ENCODE measurements around the gene EBPL. TPM values are rescaled to one million over a fixed set of nuclear protein-coding genes. Genes with fewer than 3 reads are reported as not detected.

The EBPL gene
- total and polyA plus RNA-seq, 11 donors, result 3.2 to 13.8 (median 5.8) TPM

DNA sequence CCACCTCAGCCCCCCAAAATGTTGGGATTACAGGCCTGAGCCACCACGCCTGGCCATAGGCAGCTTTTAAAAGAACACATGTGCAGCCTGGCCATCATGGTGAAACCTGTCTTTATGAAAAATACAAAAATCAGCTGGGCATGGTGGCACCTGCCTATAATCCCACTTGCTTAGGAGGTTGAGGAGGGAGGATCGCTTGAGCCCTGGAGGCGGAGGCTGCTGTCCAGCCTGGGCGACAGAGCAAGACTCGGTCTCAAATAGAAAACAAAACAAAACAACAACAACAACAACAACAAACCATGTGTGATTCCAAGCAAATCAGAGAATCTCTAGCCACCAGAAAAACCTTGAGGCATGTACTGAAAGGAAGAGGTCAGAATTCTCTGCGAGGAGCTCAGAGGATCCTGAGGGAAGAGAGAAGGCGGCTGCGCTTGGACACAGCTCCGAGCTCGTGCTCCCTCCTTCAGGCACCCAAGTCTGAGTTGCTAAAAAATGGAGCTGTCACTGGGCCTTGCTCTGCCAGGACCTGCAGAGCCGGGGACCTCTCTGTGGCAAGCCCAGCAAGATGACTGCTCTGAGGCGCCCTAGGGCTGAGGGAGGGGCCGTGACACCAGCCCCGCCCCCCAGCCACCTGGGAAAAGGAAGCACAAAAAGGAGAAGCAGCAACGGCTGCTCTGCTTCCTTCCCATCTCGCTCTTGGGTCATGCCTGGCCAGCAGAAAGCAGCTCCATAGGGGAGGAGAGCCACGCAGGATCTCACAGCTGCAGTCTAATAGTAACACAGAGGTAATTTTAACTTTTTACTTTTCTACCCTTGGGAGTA, 63.2 kb downstream of the EBPL start, which contains the start of gene ARL11:
ARL11 (plus strand) TSS at position 677 of the 822 bp plus-strand sequence. CDS start 1,941 bp downstream, outside the sequence.
- Histone ChIP-seq H3K27me3 (no peaks in the 10 kb centered on the region), H3K36me3 (no peaks in the 10 kb centered on the region), H3K27ac (peak within 1 kb of the TSS in 7 of 12 donors; percentile 4 to 83 (median 9)), H3K4me1 (peaks cover 0 to 51% (median 15%) of the 10 kb centered on the region in 12 donors), H3K4me3 (peak within 1 kb of the TSS in 8 of 12 donors; percentile 8 to 61 (median 18)), H3K9me3 (no peaks in the 10 kb centered on the region)
- peak; percentile 47 to 81 (median 68) for DNase-seq
- 46 to 53% (median 49%) methylated on average over 17 of the region's 17 CpGs for WGBS, 4 donors
- TF ChIP-seq, protein P1, sequence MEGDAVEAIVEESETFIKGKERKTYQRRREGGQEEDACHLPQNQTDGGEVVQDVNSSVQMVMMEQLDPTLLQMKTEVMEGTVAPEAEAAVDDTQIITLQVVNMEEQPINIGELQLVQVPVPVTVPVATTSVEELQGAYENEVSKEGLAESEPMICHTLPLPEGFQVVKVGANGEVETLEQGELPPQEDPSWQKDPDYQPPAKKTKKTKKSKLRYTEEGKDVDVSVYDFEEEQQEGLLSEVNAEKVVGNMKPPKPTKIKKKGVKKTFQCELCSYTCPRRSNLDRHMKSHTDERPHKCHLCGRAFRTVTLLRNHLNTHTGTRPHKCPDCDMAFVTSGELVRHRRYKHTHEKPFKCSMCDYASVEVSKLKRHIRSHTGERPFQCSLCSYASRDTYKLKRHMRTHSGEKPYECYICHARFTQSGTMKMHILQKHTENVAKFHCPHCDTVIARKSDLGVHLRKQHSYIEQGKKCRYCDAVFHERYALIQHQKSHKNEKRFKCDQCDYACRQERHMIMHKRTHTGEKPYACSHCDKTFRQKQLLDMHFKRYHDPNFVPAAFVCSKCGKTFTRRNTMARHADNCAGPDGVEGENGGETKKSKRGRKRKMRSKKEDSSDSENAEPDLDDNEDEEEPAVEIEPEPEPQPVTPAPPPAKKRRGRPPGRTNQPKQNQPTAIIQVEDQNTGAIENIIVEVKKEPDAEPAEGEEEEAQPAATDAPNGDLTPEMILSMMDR (IDR thresholded peaks at IDR 0.05), result no peak
- TF ChIP-seq POLR2A (IDR thresholded peaks at IDR 0.05), result no peak
- intact Hi-C loops (cut with DNase I), result no loop called here
- peak; percentile 25 to 68 (median 50) for ATAC-seq

DNA sequence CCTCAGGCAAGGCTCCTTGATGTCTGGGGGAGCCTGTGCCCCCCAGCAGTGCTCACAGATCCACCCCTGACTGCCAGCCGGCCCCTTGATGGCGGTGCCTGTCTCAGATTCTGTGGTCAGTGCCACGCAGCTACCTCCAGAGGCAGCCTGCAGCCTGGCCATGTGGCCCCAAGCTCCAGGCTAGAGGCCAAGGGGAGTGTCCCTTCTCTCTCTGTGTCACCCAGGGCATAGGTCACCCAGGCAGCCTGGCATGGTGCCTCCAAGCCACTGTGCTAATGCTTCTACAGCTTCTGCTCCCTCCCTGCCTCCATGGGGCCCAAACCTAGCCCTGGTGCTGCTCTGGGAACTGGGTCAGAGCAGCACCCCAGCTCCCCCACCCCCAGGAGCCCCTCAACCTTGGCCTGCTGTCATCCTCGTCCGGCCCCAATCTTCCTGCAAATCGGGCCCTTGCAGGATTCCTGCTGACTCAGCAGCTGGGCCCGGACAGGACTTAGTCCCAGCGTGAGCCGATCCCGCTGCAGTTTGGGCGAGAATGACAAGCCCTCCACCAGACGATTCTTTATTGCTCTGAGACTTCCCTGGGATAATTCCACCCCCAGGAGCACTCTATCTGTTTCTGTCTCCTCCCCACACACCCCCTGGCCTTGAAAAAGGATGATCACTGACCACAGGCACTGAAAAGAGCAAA, 65.8 kb downstream of the EBPL start:
- ATAC-seq (peak; percentile 5 to 52 (median 37)), DNase-seq (peak; percentile 49 to 74 (median 56))
- Histone ChIP-seq H3K27ac (peak overlapping the region in 11 of 12 donors; percentile 20 to 61 (median 39)), H3K9me3 (no peaks in the 10 kb centered on the region), H3K36me3 (no peaks in the 10 kb centered on the region), H3K4me3 (no peak overlapping the region), H3K4me1 (peaks cover 0 to 42% (median 17%) of the 10 kb centered on the region in 12 donors), H3K27me3 (no peaks in the 10 kb centered on the region)
- no peak for TF ChIP-seq POLR2A (IDR thresholded peaks at IDR 0.05)
- TF ChIP-seq, protein P1 (IDR thresholded peaks at IDR 0.05), result no peak
- intact Hi-C loops (cut with DNase I), result no loop called here
- WGBS, 4 donors, result 64 to 70% (median 66%) methylated on average over 10 to 12 of the region's 12 CpGs

DNA sequence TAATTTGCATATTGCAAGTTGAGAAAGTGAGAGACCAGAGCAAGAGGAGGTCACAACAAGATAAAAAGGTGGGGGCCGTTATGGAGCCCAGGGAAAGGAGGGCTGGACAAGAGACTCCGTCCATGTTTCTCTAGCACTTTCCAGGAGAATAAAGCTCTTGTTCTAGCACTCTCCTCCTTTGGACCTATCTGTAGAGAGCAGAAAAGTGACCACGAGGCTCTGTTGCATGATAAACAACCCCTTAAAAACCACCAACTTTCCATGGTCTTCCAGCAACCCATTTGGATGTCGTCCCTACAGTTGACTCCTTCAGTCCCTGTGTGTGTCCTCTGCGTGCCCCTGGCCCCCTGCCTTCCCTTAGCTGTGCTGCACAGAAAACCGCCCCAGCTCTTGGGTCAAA, 67.1 kb downstream of the EBPL start:
- no peak for TF ChIP-seq POLR2A (IDR thresholded peaks at IDR 0.05)
- TF ChIP-seq, protein P1 (IDR thresholded peaks at IDR 0.05), result no peak
- ATAC-seq (no peak), DNase-seq (no peak)
- Histone ChIP-seq H3K4me1 (peaks cover 0 to 36% (median 12%) of the 10 kb centered on the region in 12 donors), H3K36me3 (no peaks in the 10 kb centered on the region), H3K27me3 (no peaks in the 10 kb centered on the region), H3K9me3 (no peaks in the 10 kb centered on the region), H3K4me3 (no peak overlapping the region), H3K27ac (peak overlapping the region in 1 of 12 donors; percentile 84)
- intact Hi-C loops (cut with DNase I), result no loop called here
- 74 to 90% (median 88%) methylated on average over 6 of the region's 6 CpGs for WGBS, 4 donors

Measured in heart left ventricle (tissue), 16 donors.